GM12878 (cell line): Measurements from ENCODE around the gene ACTL8. TPM values are rescaled to one million over a fixed set of nuclear protein-coding genes. Genes with fewer than 3 reads are reported as not detected.

ENCODE experiments used
- ATAC-seq: fragments of 200-7000 bp; cut with Tn5 transposase; 3 replicates; pipeline ENCODE4 v1.9.1; 2020; ENCODE audit warnings: mild to moderate bottlenecking, moderate library complexity
- BruUV-seq: library from RNA; stranded (reverse); fragments of 400-500 nt; replicated peaks from 2 replicates; lab custom pipeline; 2021; lab: Mats Ljungman, UMichigan
- CTCF ChIA-PET: fragments of 300-600 bp; sonication (Branson Sonifier 250); formaldehyde crosslinking; extraction: SDS; loops from one replicate; lab custom pipeline; 2021; ENCODE audit warnings: inconsistent platforms; lab: Yijun Ruan, JAX
- POLR2A ChIA-PET: fragments of 350-600 bp; formaldehyde crosslinking; extraction: SDS; loops from one replicate; lab custom pipeline; 2021; ENCODE audit warnings: inconsistent platforms; lab: Charles Lee
- RAD21 ChIA-PET: fragments of 300-600 bp; sonication (Branson Sonifier 250); formaldehyde crosslinking; loops from one replicate; lab custom pipeline; 2023; ENCODE audit warnings: antibody characterized with exemption; ENCODE audit not compliant: unreplicated experiment; lab: Charles Lee
- SMC1A ChIA-PET: fragments of 300-600 bp; sonication (Branson Sonifier 250); formaldehyde crosslinking; loops from one replicate; lab custom pipeline; 2023; ENCODE audit not compliant: unreplicated experiment, uncharacterized antibody; lab: Charles Lee
- DNase-seq: peaks from one replicate; pipeline ENCODE4 v3.0.0-alpha.2; 2011; ENCODE audit warnings: low read depth, low spot score
- FAIRE-seq: peaks from 3 replicates; lab custom pipeline; 2011; peaks lifted over from hg19 to GRCh38; lab: Jason Lieb, UNC
- H2AFZ ChIP-seq: 2 replicates; pipeline ENCODE4 v1.6.0; 2011; ENCODE audit warnings: low read depth, low read length, control low read depth; ENCODE audit not compliant: control insufficient read depth
- H3K27ac ChIP-seq: 2 replicates; pipeline ENCODE4 v1.5.1; 2011; ENCODE audit warnings: control low read depth; ENCODE audit not compliant: control insufficient read depth, insufficient read depth
- H3K27me3 ChIP-seq, 2 experiments: replicated peaks in 1 of 2; 2 replicates each; pipeline versions ENCODE4 v1.6.0 to v1.6.1; 2011; ENCODE audit warnings: low read length in 1 of 2; ENCODE audit not compliant: control insufficient read depth in 2 of 2, insufficient read depth in 2 of 2
- H3K36me3 ChIP-seq, 2 experiments: 2 replicates each; pipeline ENCODE4 v1.5.1; 2011; ENCODE audit warnings: low read length in 1 of 2; ENCODE audit not compliant: control insufficient read depth in 2 of 2, insufficient read depth in 2 of 2
- H3K4me1 ChIP-seq: 2 replicates; pipeline ENCODE4 v1.6.1; 2011; ENCODE audit warnings: mild to moderate bottlenecking, low read length, moderate library complexity, mixed read lengths; ENCODE audit not compliant: control insufficient read depth, insufficient read depth
- H3K4me2 ChIP-seq: 2 replicates; pipeline ENCODE4 v1.6.0; 2011; ENCODE audit warnings: control low read depth; ENCODE audit not compliant: control insufficient read depth, insufficient read depth
- H3K4me3 ChIP-seq: fragments of 200-600 bp; sonication (generic); 2 replicates; pipeline ENCODE4 v1.5.1; 2016
- H3K79me2 ChIP-seq: 2 replicates; pipeline ENCODE4 v1.6.0; 2011; ENCODE audit warnings: low read length; ENCODE audit not compliant: control insufficient read depth, insufficient read depth
- H3K9ac ChIP-seq: 2 replicates; pipeline ENCODE4 v1.8.0; 2011; ENCODE audit warnings: low read length, control low read depth, mixed read lengths; ENCODE audit not compliant: control insufficient read depth, insufficient read depth
- H3K9me3 ChIP-seq: replicated peaks from 3 replicates; pipeline ENCODE4 v1.5.1; 2011; ENCODE audit warnings: mild to moderate bottlenecking, low read length; ENCODE audit not compliant: control insufficient read depth, insufficient read depth
- H4K20me1 ChIP-seq: 2 replicates; pipeline ENCODE4 v1.6.0; 2011; ENCODE audit not compliant: control insufficient read depth, insufficient read depth
- CBFB ChIP-seq: IDR thresholded peaks from 2 replicates; pipeline ENCODE4 v1.6.1; 2016; ENCODE audit warnings: antibody characterized with exemption, low read depth
- CBX5 ChIP-seq: sonication (generic); IDR thresholded peaks from 2 replicates; pipeline ENCODE4 v1.6.1; 2016; ENCODE audit warnings: low read depth, moderate library complexity, mild to moderate bottlenecking, inconsistent platforms
- E2F4 ChIP-seq: IDR thresholded peaks from 2 replicates; pipeline ENCODE4 v1.6.1; 2012; ENCODE audit warnings: low read depth, low read length, improper control_type of control experiment
- EP300 ChIP-seq, 2 experiments: fragments of 150-350 bp in 1 of 2; IDR thresholded peaks; 2 replicates each; pipeline ENCODE4 v1.6.1; 2011 to 2012; ENCODE audit warnings: low read depth in 2 of 2, low read length in 2 of 2, borderline replicate concordance in 1 of 2, improper control_type of control experiment in 1 of 2, inconsistent platforms in 1 of 2; ENCODE audit not compliant: control insufficient read depth in 1 of 2
- ETV6 ChIP-seq, 2 experiments: fragments of 450-650 bp in 1 of 2; IDR thresholded peaks in 1 of 2; conservative IDR thresholded peaks in 1 of 2; 2 replicates each; pipeline ENCODE4 v1.6.1; 2014; ENCODE audit warnings: antibody characterized with exemption in 1 of 2, borderline replicate concordance in 1 of 2, low read depth in 1 of 2, mild to moderate bottlenecking in 1 of 2, moderate library complexity in 1 of 2
- FOXK2 ChIP-seq: fragments of 450-650 bp; IDR thresholded peaks from 2 replicates; pipeline ENCODE4 v1.6.1; 2017; ENCODE audit warnings: mild to moderate bottlenecking, moderate library complexity
- HDAC2 ChIP-seq: fragments of 200-600 bp; sonication (generic); IDR thresholded peaks from 2 replicates; pipeline ENCODE4 v1.6.1; 2017
- IKZF2 ChIP-seq, 2 experiments: fragments of 450-650 bp; IDR thresholded peaks; 2 replicates each; pipeline ENCODE4 v1.6.1; 2017; ENCODE audit warnings: mild to moderate bottlenecking in 2 of 2, moderate library complexity in 2 of 2
- IRF4 ChIP-seq: IDR thresholded peaks from 2 replicates; pipeline ENCODE4 v1.6.1; 2011; ENCODE audit warnings: low read depth, low read length
- IRF5 ChIP-seq: fragments of 450-650 bp; IDR thresholded peaks from 2 replicates; pipeline ENCODE4 v1.6.1; 2017; ENCODE audit warnings: borderline replicate concordance
- MEF2B ChIP-seq: fragments of 450-650 bp; IDR thresholded peaks from 2 replicates; pipeline ENCODE4 v1.6.1; 2018; ENCODE audit warnings: mild to moderate bottlenecking, moderate library complexity; ENCODE audit not compliant: partially characterized antibody, poor library complexity, severe bottlenecking
- NFYA ChIP-seq: IDR thresholded peaks from 2 replicates; pipeline ENCODE4 v1.6.1; 2011; ENCODE audit warnings: low read depth, mild to moderate bottlenecking, low read length, improper control_type of control experiment, borderline replicate concordance
- PML ChIP-seq: IDR thresholded peaks from 2 replicates; pipeline ENCODE4 v1.6.1; 2012; ENCODE audit warnings: low read length, inconsistent platforms
- POLR2AphosphoS2 ChIP-seq: IDR thresholded peaks from 2 replicates; pipeline ENCODE4 v1.6.1; 2011; ENCODE audit warnings: low read depth, mild to moderate bottlenecking, low read length, improper control_type of control experiment, moderate library complexity
- RCOR1 ChIP-seq: conservative IDR thresholded peaks from 2 replicates; pipeline ENCODE4 v1.6.1; 2012; ENCODE audit warnings: low read depth, low read length, improper control_type of control experiment
- SPI1 ChIP-seq: IDR thresholded peaks from 2 replicates; pipeline ENCODE4 v1.6.1; 2011; ENCODE audit warnings: low read depth, mild to moderate bottlenecking, low read length, moderate library complexity, borderline replicate concordance; ENCODE audit not compliant: insufficient read depth
- TCF3 ChIP-seq: IDR thresholded peaks from 2 replicates; pipeline ENCODE4 v1.6.1; 2012; ENCODE audit warnings: low read depth, mild to moderate bottlenecking, low read length, borderline replicate concordance; ENCODE audit not compliant: insufficient read depth
- TCF7 ChIP-seq: IDR thresholded peaks from 2 replicates; pipeline ENCODE4 v1.6.1; 2014; ENCODE audit warnings: antibody characterized with exemption, borderline replicate concordance
- WGBS: methylation state at CpG from one replicate; pipeline ENCODE4 v1.1.6; 2016; ENCODE audit warnings: low lambda C conversion rate; ENCODE audit not compliant: insufficient replicate concordance, insufficient coverage; ENCODE audit errors: missing lambda C conversion rate; 5-methylcytosine and 5-hydroxymethylcytosine counted together
- in situ Hi-C: fragments of 300-500 bp; cut with MboI; formaldehyde crosslinking; loops from 9 replicates; pipeline ENCODE4 v1.14.3; 2018; ENCODE audit warnings: mixed read lengths
- intact Hi-C: fragments of 100-400 bp; cut with micrococcal nuclease; formaldehyde crosslinking; loops from one replicate; pipeline ENCODE4 v1.14.2; 2022; ENCODE audit not compliant: unreplicated experiment
- polyA plus RNA-seq, 11 experiments: library from polyadenylated mRNA; depleted of rRNA in 4 of 11; unstranded in 6 of 11; stranded (reverse) in 5 of 11; fragments of >200 nt; fragmentation: Nextera tagmentation in 4 of 11; fragmentation: Illumina TruSeq in 1 of 11; extraction: Ambion mirVana in 4 of 11; extraction: Trizol in 1 of 11; gene quantifications; 1 replicate in 1 of 11; 2 replicates in 10 of 11; pipeline versions ENCODE4 v1.2.1 to v1.2.3, GENCODE V29; 2011 to 2016; ENCODE audit warnings: inconsistent platforms in 2 of 11, missing spikeins in 2 of 11, low read depth in 1 of 11
- total RNA-seq, 4 experiments: library from RNA; depleted of rRNA in 3 of 4; stranded (reverse); fragments of >200 nt in 3 of 4; fragmentation: Illumina TruSeq in 1 of 4; extraction: Trizol in 1 of 4; gene quantifications; 2 replicates each; pipeline versions ENCODE4 v1.2.1 to v1.2.3, GENCODE V29; 2013 to 2021
- TF ChIP-seq, protein P1 (sequence below): IDR thresholded peaks from 2 replicates; pipeline ENCODE4 v1.6.1; 2011; ENCODE audit warnings: low read depth, low read length, improper control_type of control experiment, borderline replicate concordance
- TF ChIP-seq, protein P2 (sequence below): IDR thresholded peaks from 2 replicates; pipeline ENCODE4 v1.6.1; 2011; ENCODE audit warnings: mild to moderate bottlenecking, low read depth, low read length, moderate library complexity; ENCODE audit not compliant: insufficient replicate concordance

The ACTL8 gene
- total and polyA plus RNA-seq, 10 of the 15 experiments (the other 5 are each of a cell fraction or from before 2014, with no cell fraction given) = 0.05 to 0.27 TPM; not detected in 8

DNA sequence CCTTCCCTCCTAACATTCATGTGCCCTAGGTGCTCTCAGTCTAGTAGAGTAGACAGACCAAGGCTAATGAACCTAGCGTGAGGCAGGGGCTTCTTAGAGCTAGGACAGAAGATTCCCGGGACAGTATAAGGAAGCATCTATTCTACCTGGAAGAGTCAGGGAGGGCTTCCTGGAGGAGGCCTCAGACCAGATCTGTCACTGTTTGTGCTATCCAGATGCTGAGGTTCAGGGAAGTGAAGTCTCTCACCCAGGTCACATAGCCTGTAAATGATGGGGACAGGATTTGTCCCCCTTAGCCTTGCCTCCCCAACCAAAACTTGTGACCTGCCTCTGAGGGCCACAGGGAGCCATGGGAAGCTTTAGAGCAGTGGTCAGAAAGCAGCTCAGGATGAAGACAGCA lies 20.7 kb downstream of the ACTL8 start:
- no TSS peak for BruUV-seq
- H3K4me3 ChIP-seq = no peak overlapping the region
- intact Hi-C loops = no loop called here
- no peaks in the 10 kb centered on the region for H3K36me3 ChIP-seq
- no peaks in the 10 kb centered on the region for H4K20me1 ChIP-seq
- ChIA-PET RAD21 (no interaction called here), POLR2A (no interaction called here), SMC1A (no interaction called here)
- no peak overlapping the region for H2AFZ ChIP-seq
- no peak overlapping the region for H3K9ac ChIP-seq
- H3K79me2 ChIP-seq = no peaks in the 10 kb centered on the region
- no peak for ATAC-seq
- peaks cover 0 to 3% of the 10 kb centered on the region in 2 experiments; a peak in 1 of 4 replicates for H3K27me3 ChIP-seq
- TF ChIP-seq PML = no peak
- no peak for TF ChIP-seq TCF7
- TF ChIP-seq, protein P1, sequence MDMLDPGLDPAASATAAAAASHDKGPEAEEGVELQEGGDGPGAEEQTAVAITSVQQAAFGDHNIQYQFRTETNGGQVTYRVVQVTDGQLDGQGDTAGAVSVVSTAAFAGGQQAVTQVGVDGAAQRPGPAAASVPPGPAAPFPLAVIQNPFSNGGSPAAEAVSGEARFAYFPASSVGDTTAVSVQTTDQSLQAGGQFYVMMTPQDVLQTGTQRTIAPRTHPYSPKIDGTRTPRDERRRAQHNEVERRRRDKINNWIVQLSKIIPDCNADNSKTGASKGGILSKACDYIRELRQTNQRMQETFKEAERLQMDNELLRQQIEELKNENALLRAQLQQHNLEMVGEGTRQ = no peak
- TF ChIP-seq POLR2AphosphoS2 = no peak
- no peak for TF ChIP-seq EP300 (IDR thresholded peaks at IDR 0.05; ENCODE audit: borderline replicate concordance in 1 of 2, control insufficient read depth in 1 of 2, low read depth in 2 of 2, low read length in 2 of 2)
- TF ChIP-seq FOXK2 = no peak
- TF ChIP-seq E2F4 = no peak
- TF ChIP-seq ETV6 (conservative IDR thresholded peaks at IDR 0.05 in 1 of 2, IDR thresholded peaks at IDR 0.05 in 1 of 2; ENCODE audit: borderline replicate concordance in 1 of 2, low read depth in 1 of 2) = no peak
- TF ChIP-seq SPI1 = no peak
- no peak for TF ChIP-seq CBFB
- no peak for TF ChIP-seq TCF3
- no peak for TF ChIP-seq HDAC2
- no peak for TF ChIP-seq CBX5
- TF ChIP-seq, protein P2, sequence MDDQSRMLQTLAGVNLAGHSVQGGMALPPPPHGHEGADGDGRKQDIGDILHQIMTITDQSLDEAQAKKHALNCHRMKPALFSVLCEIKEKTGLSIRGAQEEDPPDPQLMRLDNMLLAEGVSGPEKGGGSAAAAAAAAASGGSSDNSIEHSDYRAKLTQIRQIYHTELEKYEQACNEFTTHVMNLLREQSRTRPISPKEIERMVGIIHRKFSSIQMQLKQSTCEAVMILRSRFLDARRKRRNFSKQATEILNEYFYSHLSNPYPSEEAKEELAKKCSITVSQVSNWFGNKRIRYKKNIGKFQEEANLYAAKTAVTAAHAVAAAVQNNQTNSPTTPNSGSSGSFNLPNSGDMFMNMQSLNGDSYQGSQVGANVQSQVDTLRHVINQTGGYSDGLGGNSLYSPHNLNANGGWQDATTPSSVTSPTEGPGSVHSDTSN = no peak
- no peak for TF ChIP-seq IKZF2 (IDR thresholded peaks at IDR 0.05)
- TF ChIP-seq MEF2B = no peak
- no peak for TF ChIP-seq IRF5
- TF ChIP-seq NFYA = no peak
- TF ChIP-seq IRF4 = no peak
- no peak for TF ChIP-seq RCOR1
- TF ChIP-seq, all 136 proteins: peak for 0
- in situ Hi-C loops = no loop called here
- Histone ChIP-seq H3K9me3 (no peaks in the 10 kb centered on the region), H3K4me2 (no peak overlapping the region), H3K27ac (no peak overlapping the region), H3K4me1 (no peaks in the 10 kb centered on the region)
- CTCF ChIA-PET = no interaction called here
- DNase-seq = no peak
- no peak for FAIRE-seq
- WGBS = 7% methylated on average over 2 of the region's 2 CpGs
